K562 (cell line): ENCODE measurements around the gene SERPINH1. TPM values are rescaled to one million over a fixed set of nuclear protein-coding genes. Genes with fewer than 3 reads are reported as not detected.
A peak's percentile ranks its signal among the peaks of the same experiment; 100 is the strongest.

Experiments used
- ARNT ChIP-seq, 2 experiments: fragments of 450-650 bp; IDR thresholded peaks; 2 replicates each; pipeline ENCODE4 v1.6.1; 2016; ENCODE audit warnings: mild to moderate bottlenecking in 1 of 2
- BHLHE40 ChIP-seq: IDR thresholded peaks from 2 replicates; pipeline ENCODE4 v1.6.1; 2011; ENCODE audit warnings: low read length, improper control_type of control experiment
- CBFA2T3 ChIP-seq: fragments of 450-650 bp; IDR thresholded peaks from 2 replicates; pipeline ENCODE4 v1.6.1; 2017
- HDGF ChIP-seq: fragments of 450-650 bp; IDR thresholded peaks from 2 replicates; pipeline ENCODE4 v1.6.1; 2016
- SMC3 ChIP-seq: conservative IDR thresholded peaks from 2 replicates; pipeline ENCODE4 v1.6.1; 2011; ENCODE audit warnings: low read depth, low read length, improper control_type of control experiment; ENCODE audit not compliant: insufficient read depth
- TFE3 ChIP-seq: fragments of 450-650 bp; formaldehyde crosslinking; IDR thresholded peaks from 2 replicates; pipeline ENCODE4 v1.4.0; 2020; ENCODE audit warnings: mild to moderate bottlenecking, mixed read lengths
- TGIF2 ChIP-seq: sonication (generic); formaldehyde crosslinking; IDR thresholded peaks from 2 replicates; pipeline ENCODE4 v1.8.1; 2022; ENCODE audit warnings: mild to moderate bottlenecking, missing genetic modification reagents, moderate library complexity
- ZNF592 ChIP-seq: fragments of 450-650 bp; IDR thresholded peaks from 2 replicates; pipeline ENCODE4 v1.6.1; 2017; ENCODE audit warnings: antibody characterized with exemption, mild to moderate bottlenecking
- polyA plus RNA-seq, 8 experiments: library from polyadenylated mRNA; depleted of rRNA in 4 of 8; stranded (reverse) in 5 of 8; unstranded in 3 of 8; fragments of >200 nt; fragmentation: Nextera tagmentation in 2 of 8; fragmentation: Illumina TruSeq in 1 of 8; extraction: Ambion mirVana in 2 of 8; extraction: Trizol in 1 of 8; gene quantifications; 2 replicates each; pipeline versions ENCODE4 v1.2.1 to v1.2.3, GENCODE V29; 2011 to 2014; ENCODE audit warnings: inconsistent platforms in 1 of 8, missing spikeins in 1 of 8
- total RNA-seq, 7 experiments: library from RNA; depleted of rRNA in 6 of 7; stranded (reverse); fragments of >200 nt in 6 of 7; fragmentation: Illumina TruSeq in 2 of 7; extraction: Trizol in 2 of 7; gene quantifications; 2 replicates each; pipeline versions ENCODE4 v1.2.1 to v1.2.3, GENCODE V29; 2011 to 2021; ENCODE audit warnings: low replicate concordance in 1 of 7

Gene SERPINH1
- total and polyA plus RNA-seq, 9 of the 15 experiments (the other 6 are each of a cell fraction or from before 2014, with no cell fraction given) = 2.8 to 106 (median 67.9) TPM

- TF ChIP-seq CBFA2T3 = peak; percentile 35; the same call in 1 of the 2 replicates
- no peak for TF ChIP-seq SMC3
- TF ChIP-seq TGIF2 (CRISPR knock-in tag) = no peak
- TF ChIP-seq TFE3 (CRISPR knock-in tag) = 0 out of 2 replicates have a peak, but pooled peaks have one; percentile 4
- TF ChIP-seq HDGF = peak; percentile 76; the same call in 1 of the 2 replicates
- TF ChIP-seq ZNF592 = 0 out of 2 replicates have a peak, but pooled peaks have one; percentile 20
- TF ChIP-seq ARNT (IDR thresholded peaks at IDR 0.05) = no peak
- peak; percentile 50; the same call in 1 of the 2 replicates for TF ChIP-seq BHLHE40
These were observed 22.4 kb upstream of the SERPINH1 start (continued) for GRCh38 chr11:75539459-75540334.
